ENCODE measurements around the gene SDHAF2. TPM values are rescaled to one million over a fixed set of nuclear protein-coding genes. Genes with fewer than 3 reads are reported as not detected.
"Not testable (repeated sequence)": the region's sequence is repeated elsewhere in the genome, so short reads cannot be mapped to it uniquely, and the experiment has no call there.

The SDHAF2 gene
- total RNA-seq, 1 donor from 2014 or later = 47.2 TPM

DNA sequence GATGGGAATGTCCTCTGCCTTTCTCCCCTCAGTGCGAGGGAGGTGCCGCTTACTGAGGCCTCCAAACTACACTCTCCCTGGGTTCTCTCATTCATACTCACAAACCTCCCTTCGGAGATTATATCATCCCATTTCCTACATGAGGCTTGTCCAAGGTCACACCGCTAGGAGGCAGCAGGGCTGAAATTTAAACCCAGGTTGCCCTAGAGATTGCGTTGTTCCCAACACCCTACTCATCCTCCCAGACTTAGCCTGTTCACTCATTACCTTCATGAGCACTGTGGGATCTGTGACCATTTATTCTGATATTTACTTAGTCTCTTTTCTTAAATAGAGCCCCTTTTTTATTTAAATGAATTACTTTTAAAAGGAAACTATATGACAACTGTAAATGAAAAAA, 31.1 kb downstream of the SDHAF2 start:
- DNase-seq (ENCODE audit: low spot score) = no peak
- H3K27ac Mint-ChIP-seq (ENCODE audit: unreplicated experiment) = no peak overlapping the region
- peaks cover 9% of the 10 kb centered on the region for H3K36me3 Mint-ChIP-seq (ENCODE audit: low read depth, unreplicated experiment)
- no peaks in the 10 kb centered on the region for H3K4me1 Mint-ChIP-seq (ENCODE audit: unreplicated experiment)
- H3K9me3 Mint-ChIP-seq (ENCODE audit: unreplicated experiment) = no peaks in the 10 kb centered on the region
- no peak for TF ChIP-seq CTCF (IDR thresholded peaks at IDR 0.05; ENCODE audit: unreplicated experiment)
- H3K4me3 Mint-ChIP-seq (ENCODE audit: unreplicated experiment) = no peak overlapping the region
- peaks cover 2% of the 10 kb centered on the region for H3K27me3 Mint-ChIP-seq (ENCODE audit: unreplicated experiment)

GRCh38 chr11:61467602-61468001, 37.7 kb downstream of the SDHAF2 start:
- not testable (repeated sequence) for H3K27ac Mint-ChIP-seq (ENCODE audit: unreplicated experiment); H3K4me1 Mint-ChIP-seq (ENCODE audit: unreplicated experiment); DNase-seq (ENCODE audit: low spot score); H3K9me3 Mint-ChIP-seq (ENCODE audit: unreplicated experiment); H3K4me3 Mint-ChIP-seq (ENCODE audit: unreplicated experiment); H3K27me3 Mint-ChIP-seq (ENCODE audit: unreplicated experiment); H3K36me3 Mint-ChIP-seq (ENCODE audit: low read depth, unreplicated experiment)

- H3K36me3 Mint-ChIP-seq (ENCODE audit: low read depth, unreplicated experiment) = peaks cover 5% of the 10 kb centered on the region
- no peak for DNase-seq (ENCODE audit: low spot score)
- peaks cover 2% of the 10 kb centered on the region for H3K27me3 Mint-ChIP-seq (ENCODE audit: unreplicated experiment)
- H3K27ac Mint-ChIP-seq (ENCODE audit: unreplicated experiment) = no peak overlapping the region
- no peaks in the 10 kb centered on the region for H3K9me3 Mint-ChIP-seq (ENCODE audit: unreplicated experiment)
- no peak overlapping the region for H3K4me3 Mint-ChIP-seq (ENCODE audit: unreplicated experiment)
- TF ChIP-seq CTCF (IDR thresholded peaks at IDR 0.05; ENCODE audit: unreplicated experiment) = no peak
- no peaks in the 10 kb centered on the region for H3K4me1 Mint-ChIP-seq (ENCODE audit: unreplicated experiment)
These were observed 38.1 kb downstream of the SDHAF2 start for GRCh38 chr11:61468002-61468401.

- TF ChIP-seq CTCF (IDR thresholded peaks at IDR 0.05; ENCODE audit: unreplicated experiment) = no peak
- Mint-ChIP-seq H3K9me3 (ENCODE audit: unreplicated experiment) (no peaks in the 10 kb centered on the region), H3K36me3 (ENCODE audit: low read depth, unreplicated experiment) (peaks cover 16% of the 10 kb centered on the region), H3K27me3 (ENCODE audit: unreplicated experiment) (peaks cover 1% of the 10 kb centered on the region), H3K27ac (ENCODE audit: unreplicated experiment) (no peak overlapping the region), H3K4me3 (ENCODE audit: unreplicated experiment) (no peak overlapping the region), H3K4me1 (ENCODE audit: unreplicated experiment) (peaks cover 9% of the 10 kb centered on the region)
- DNase-seq (ENCODE audit: low spot score) = no peak
These were observed 42.4 kb downstream of the SDHAF2 start for GRCh38 chr11:61472282-61472681.

GRCh38 chr11:61472868-61473267, 42.9 kb downstream of the SDHAF2 start:
- Mint-ChIP-seq H3K4me3 (ENCODE audit: unreplicated experiment) (no peak overlapping the region), H3K27ac (ENCODE audit: unreplicated experiment) (no peak overlapping the region), H3K36me3 (ENCODE audit: low read depth, unreplicated experiment) (peaks cover 16% of the 10 kb centered on the region), H3K27me3 (ENCODE audit: unreplicated experiment) (peaks cover 2% of the 10 kb centered on the region), H3K9me3 (ENCODE audit: unreplicated experiment) (no peaks in the 10 kb centered on the region), H3K4me1 (ENCODE audit: unreplicated experiment) (peaks cover 9% of the 10 kb centered on the region)
- DNase-seq (ENCODE audit: low spot score) = no peak
- TF ChIP-seq CTCF (IDR thresholded peaks at IDR 0.05; ENCODE audit: unreplicated experiment) = no peak

All from endothelial cell (in vitro differentiated cells).